ENCODE data around the gene CNN2. TPM values are rescaled to one million over a fixed set of nuclear protein-coding genes. Genes with fewer than 3 reads are reported as not detected.

Gene CNN2
- total RNA-seq, 4 donors from 2014 or later = 71.2 to 86.5 (median 79.7) TPM

DNA sequence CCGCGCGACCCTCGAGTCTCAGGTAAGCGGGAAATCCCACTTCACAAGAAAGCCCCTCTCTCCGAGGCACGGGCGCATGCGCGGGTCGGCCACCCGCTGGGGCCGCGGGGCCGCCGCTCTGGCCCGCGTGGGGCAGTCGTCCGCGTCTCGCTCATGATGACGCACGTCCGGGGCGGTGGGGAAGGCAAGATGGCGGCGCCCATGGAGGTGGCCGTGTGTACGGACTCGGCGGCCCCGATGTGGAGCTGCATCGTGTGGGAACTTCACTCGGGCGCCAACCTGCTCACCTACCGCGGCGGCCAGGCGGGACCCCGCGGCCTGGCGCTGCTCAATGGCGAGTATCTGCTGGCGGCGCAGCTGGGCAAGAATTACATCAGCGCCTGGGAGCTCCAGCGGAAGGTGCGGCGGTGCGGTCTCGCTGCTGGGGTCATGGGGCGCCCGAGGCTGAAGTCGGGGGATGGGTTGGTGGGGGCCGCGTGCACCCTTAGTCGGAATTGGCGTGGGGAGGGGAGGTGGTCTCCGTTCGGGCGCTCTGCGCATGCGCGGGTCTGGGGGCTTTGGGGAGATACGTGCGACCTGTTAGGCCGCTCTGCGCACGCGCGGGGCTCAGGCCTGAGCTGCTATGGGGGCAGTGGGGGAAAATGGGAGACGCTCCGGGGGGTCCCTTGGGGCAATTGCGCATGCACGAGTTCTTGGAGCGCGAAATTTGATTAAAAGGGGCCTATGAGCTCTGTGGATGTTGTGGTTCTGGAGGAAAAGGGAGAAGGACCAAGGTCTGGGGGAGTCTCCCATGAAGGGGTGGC lies 42.0 kb upstream of the CNN2 start, which contains the start of gene WDR18:
Gene WDR18, plus strand, starts transcription at position 181 of the 803 bp plus-strand sequence. Its CDS starts 9 bp downstream, at position 190.
- TF ChIP-seq, protein P1, sequence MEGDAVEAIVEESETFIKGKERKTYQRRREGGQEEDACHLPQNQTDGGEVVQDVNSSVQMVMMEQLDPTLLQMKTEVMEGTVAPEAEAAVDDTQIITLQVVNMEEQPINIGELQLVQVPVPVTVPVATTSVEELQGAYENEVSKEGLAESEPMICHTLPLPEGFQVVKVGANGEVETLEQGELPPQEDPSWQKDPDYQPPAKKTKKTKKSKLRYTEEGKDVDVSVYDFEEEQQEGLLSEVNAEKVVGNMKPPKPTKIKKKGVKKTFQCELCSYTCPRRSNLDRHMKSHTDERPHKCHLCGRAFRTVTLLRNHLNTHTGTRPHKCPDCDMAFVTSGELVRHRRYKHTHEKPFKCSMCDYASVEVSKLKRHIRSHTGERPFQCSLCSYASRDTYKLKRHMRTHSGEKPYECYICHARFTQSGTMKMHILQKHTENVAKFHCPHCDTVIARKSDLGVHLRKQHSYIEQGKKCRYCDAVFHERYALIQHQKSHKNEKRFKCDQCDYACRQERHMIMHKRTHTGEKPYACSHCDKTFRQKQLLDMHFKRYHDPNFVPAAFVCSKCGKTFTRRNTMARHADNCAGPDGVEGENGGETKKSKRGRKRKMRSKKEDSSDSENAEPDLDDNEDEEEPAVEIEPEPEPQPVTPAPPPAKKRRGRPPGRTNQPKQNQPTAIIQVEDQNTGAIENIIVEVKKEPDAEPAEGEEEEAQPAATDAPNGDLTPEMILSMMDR (IDR thresholded peaks at IDR 0.05) = no peak
- no peak for TF ChIP-seq POLR2A (IDR thresholded peaks at IDR 0.05)
- DNase-seq (ENCODE audit: low spot score in 2 of 2) = peak; percentile 87 to 98
- intact Hi-C loops (cut with DNase I; ENCODE audit: low total_unique reads) = loop anchor here (10.0 kb wide), 1 partner anchor 130 kb away; the partner anchor contains the start of genes CFD and ELANE
- H3K4me3 ChIP-seq (ENCODE audit: low read depth, poor library complexity, severe bottlenecking) = peak within 1 kb of the TSS; percentile 97
- 0 to 1% methylated on average over 28 to 29 of the region's 78 CpGs for WGBS, 2 donors

GRCh38 chr19:986083-986482 lies 40.3 kb upstream of the CNN2 start:
- intact Hi-C loops (cut with DNase I; ENCODE audit: low total_unique reads) = loop anchor here (10.0 kb wide), 1 partner anchor 131 kb away; the partner anchor contains the start of genes CFD and ELANE
- DNase-seq (ENCODE audit: low spot score in 2 of 2) = no peak
- WGBS, 2 donors = 97 to 100% methylated on average over 3 to 12 of the region's 14 CpGs
- H3K4me3 ChIP-seq (ENCODE audit: low read depth, poor library complexity, severe bottlenecking) = no peak overlapping the region
- TF ChIP-seq POLR2A (IDR thresholded peaks at IDR 0.05) = no peak
- TF ChIP-seq, protein P1 (IDR thresholded peaks at IDR 0.05) = no peak

DNA sequence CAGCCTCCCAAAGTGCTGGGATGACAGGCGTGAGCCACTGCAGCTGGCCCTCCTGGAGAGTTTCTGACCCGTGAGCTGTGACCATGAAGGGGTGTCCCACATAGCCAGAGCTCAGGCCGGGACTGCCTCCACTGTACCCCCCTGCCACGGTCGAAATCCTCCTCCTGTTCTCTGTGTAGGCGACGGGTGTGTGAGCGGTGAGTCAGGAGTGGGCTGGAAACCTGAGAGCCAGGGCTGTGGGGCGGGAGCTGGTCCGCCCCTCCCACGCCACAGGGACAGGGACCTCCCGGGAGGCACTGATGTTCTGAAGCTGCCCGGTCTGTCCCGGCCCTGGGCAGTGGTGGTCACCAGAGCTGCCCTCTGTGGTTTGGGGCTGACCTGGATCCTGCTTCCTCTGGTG lies 38.3 kb upstream of the CNN2 start:
- TF ChIP-seq, protein P1 (IDR thresholded peaks at IDR 0.05) = no peak
- no peak for TF ChIP-seq POLR2A (IDR thresholded peaks at IDR 0.05)
- intact Hi-C loops (cut with DNase I; ENCODE audit: low total_unique reads) = loop anchor here (10.0 kb wide), 1 partner anchor 133 kb away; the partner anchor contains the start of genes CFD and ELANE
- WGBS, 2 donors = 61 to 80% methylated on average over 10 to 14 of the region's 14 CpGs

GRCh38 chr19:988510-988909 lies 37.9 kb upstream of the CNN2 start:
- WGBS, 2 donors = 86 to 88% methylated on average over 12 to 15 of the region's 15 CpGs
- intact Hi-C loops (cut with DNase I; ENCODE audit: low total_unique reads) = loop anchor here (10.0 kb wide), 1 partner anchor 134 kb away; the partner anchor contains the start of genes CFD and ELANE
- H3K4me3 ChIP-seq (ENCODE audit: low read depth, poor library complexity, severe bottlenecking) = no peak overlapping the region
- DNase-seq (ENCODE audit: low spot score in 2 of 2) = no peak
- no peak for TF ChIP-seq POLR2A (IDR thresholded peaks at IDR 0.05)
- TF ChIP-seq, protein P1 (IDR thresholded peaks at IDR 0.05) = no peak

More for the DNA sequence above, 38.3 kb upstream of the CNN2 start:
- no peak for DNase-seq (ENCODE audit: low spot score in 2 of 2)
- no peak overlapping the region for H3K4me3 ChIP-seq (ENCODE audit: low read depth, poor library complexity, severe bottlenecking)

GRCh38 chr19:989381-990081 lies 36.9 kb upstream of the CNN2 start:
- no peak overlapping the region for H3K4me3 ChIP-seq (ENCODE audit: low read depth, poor library complexity, severe bottlenecking)
- intact Hi-C loops (cut with DNase I; ENCODE audit: low total_unique reads) = loop anchor here (10.0 kb wide), 1 partner anchor 135 kb away; the partner anchor contains the start of genes CFD and ELANE
- DNase-seq (ENCODE audit: low spot score in 2 of 2) = no peak
- 92 to 95% methylated on average over 20 to 22 of the region's 25 CpGs for WGBS, 2 donors
- TF ChIP-seq POLR2A (IDR thresholded peaks at IDR 0.05) = no peak
- TF ChIP-seq, protein P1 (IDR thresholded peaks at IDR 0.05) = no peak

Data from lower leg skin (tissue), 4 donors.